ENCODE results near the gene SUN3.

DNA sequence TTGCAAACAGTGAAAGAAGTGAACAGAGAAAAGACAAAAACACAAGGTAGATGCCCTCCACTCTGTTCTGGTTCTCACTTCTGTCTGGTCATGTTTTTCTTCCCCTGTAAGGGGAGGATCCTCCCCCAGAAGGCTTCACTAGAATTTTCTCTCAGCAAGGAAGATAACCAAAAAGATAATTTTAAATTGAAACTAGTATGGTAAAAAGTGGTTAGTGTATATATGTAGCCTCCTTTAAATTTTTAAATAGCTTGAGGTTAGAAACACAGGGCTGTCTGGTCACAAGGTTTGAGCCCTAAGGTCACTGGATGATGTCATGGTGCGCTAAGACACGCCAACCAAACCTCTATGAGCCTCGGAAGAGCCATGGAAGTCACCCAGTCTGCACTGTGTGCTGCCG is 75.1 kb downstream of the SUN3 start:
- TF ChIP-seq CTCF (IDR thresholded peaks at IDR 0.05; ENCODE audit: control extremely low read depth in 1 of 3, insufficient read depth in 1 of 3, low read depth in 1 of 3, low read length in 3 of 3) (no peak), YY1 (IDR thresholded peaks at IDR 0.05; ENCODE audit: low read depth, low read length) (no peak), RAD21 (IDR thresholded peaks at IDR 0.05 in 1 of 2, conservative IDR thresholded peaks at IDR 0.05 in 1 of 2; ENCODE audit: low read depth in 2 of 2, low read length in 2 of 2) (no peak), EGR1 (IDR thresholded peaks at IDR 0.05; ENCODE audit: borderline replicate concordance, low read depth, low read length) (no peak), BRCA1 (IDR thresholded peaks at IDR 0.05; ENCODE audit: low read depth, low read length) (no peak), JUND (IDR thresholded peaks at IDR 0.05; ENCODE audit: low read length) (no peak), POLR2A (IDR thresholded peaks at IDR 0.05; ENCODE audit: control extremely low read depth in 1 of 2, low read depth in 2 of 2, low read length in 2 of 2) (no peak), CBX5 (IDR thresholded peaks at IDR 0.05; ENCODE audit: low read depth, low read length) (no peak), SAP30 (IDR thresholded peaks at IDR 0.05; ENCODE audit: insufficient read depth, insufficient replicate concordance, low read length) (no peak), SP1 (IDR thresholded peaks at IDR 0.05; ENCODE audit: low read depth, low read length) (no peak)

All from H1 (cell line).